GM23338 (cell line): ENCODE results near the gene DTNB. TPM values are rescaled to one million over a fixed set of nuclear protein-coding genes. Genes with fewer than 3 reads are reported as not detected.

ENCODE experiments used
- CREB1 ChIP-seq: fragments of 250-450 bp; sonication (Bioruptor Pico); IDR thresholded peaks from 2 replicates; pipeline ENCODE4 v1.5.0; 2020; ENCODE audit warnings: low read depth, mild to moderate bottlenecking, moderate library complexity
- CTCF ChIP-seq, 2 experiments: fragments of 200-600 bp in 1 of 2; sonication (generic) in 1 of 2; conservative IDR thresholded peaks; 2 replicates each; pipeline versions ENCODE4 v1.5.1 to v1.6.1; 2016 to 2017; ENCODE audit warnings: antibody characterized with exemption in 2 of 2, low read depth in 2 of 2, mild to moderate bottlenecking in 2 of 2, moderate library complexity in 1 of 2
- JUNB ChIP-seq: IDR thresholded peaks from one replicate; pipeline ENCODE4 v1.6.1; 2016; ENCODE audit warnings: antibody characterized with exemption; ENCODE audit not compliant: unreplicated experiment
- NANOG ChIP-seq: IDR thresholded peaks from 2 replicates; pipeline ENCODE4 v1.6.1; 2016; ENCODE audit warnings: antibody characterized with exemption, borderline replicate concordance
- POLR2AphosphoS5 ChIP-seq: IDR thresholded peaks from 2 replicates; pipeline ENCODE4 v1.6.1; 2016; ENCODE audit warnings: antibody characterized with exemption, low read depth
- REST ChIP-seq: IDR thresholded peaks from one replicate; pipeline ENCODE4 v1.6.1; 2018; ENCODE audit warnings: antibody characterized with exemption; ENCODE audit not compliant: unreplicated experiment
- STAT1 ChIP-seq: IDR thresholded peaks from one replicate; pipeline ENCODE4 v1.6.1; 2016; ENCODE audit warnings: antibody characterized with exemption; ENCODE audit not compliant: unreplicated experiment
- ZNF114 ChIP-seq: fragments of 250-450 bp; sonication (Bioruptor Pico); IDR thresholded peaks from 2 replicates; pipeline ENCODE4 v1.5.0; 2020; ENCODE audit warnings: mild to moderate bottlenecking, moderate library complexity
- ZNF462 ChIP-seq: fragments of 250-450 bp; sonication (Bioruptor Pico); IDR thresholded peaks from 2 replicates; pipeline ENCODE4 v1.5.0; 2020; ENCODE audit warnings: mild to moderate bottlenecking, moderate library complexity
- polyA plus RNA-seq: library from polyadenylated mRNA; unstranded; fragments of >200 nt; fragmentation: Nextera tagmentation; extraction: Ambion mirVana; gene quantifications from 2 replicates; pipeline ENCODE4 v1.2.1, GENCODE V29; 2016
- total RNA-seq: library from RNA; depleted of rRNA; stranded (reverse); fragments of >200 nt; shearing (Covaris generic); gene quantifications from 2 replicates; pipeline ENCODE4 v1.2.3, GENCODE V29; 2014

The DTNB gene
- total and polyA plus RNA-seq, 2 experiments from 2014 or later, result 22.1 to 29.4 TPM

GRCh38 chr2:25330273-25330672 is 343.1 kb downstream of the DTNB start (continued):
- no peak for TF ChIP-seq ZNF462 (CRISPR knock-in tag)
- TF ChIP-seq NANOG, result no peak
- no peak for TF ChIP-seq ZNF114 (CRISPR knock-in tag)
- no peak for TF ChIP-seq POLR2AphosphoS5
- no peak for TF ChIP-seq CTCF (conservative IDR thresholded peaks at IDR 0.05; ENCODE audit: low read depth in 2 of 2)
- TF ChIP-seq STAT1, result no peak
- TF ChIP-seq JUNB, result no peak
- no peak for TF ChIP-seq CREB1 (CRISPR knock-in tag)
- TF ChIP-seq REST, result no peak
